DND-41 (cell line): ENCODE data around the gene SLCO4A1.

Experiments
- EZH2 ChIP-seq: IDR thresholded peaks from 3 replicates; pipeline ENCODE4 v1.6.1; 2012; ENCODE audit warnings: borderline replicate concordance, low read depth, mild to moderate bottlenecking, moderate library complexity, low read length, inconsistent platforms; ENCODE audit not compliant: severe bottlenecking
- TF ChIP-seq, protein P1 (sequence below): IDR thresholded peaks from 2 replicates; pipeline ENCODE4 v1.5.1; 2012; ENCODE audit warnings: borderline replicate concordance, low read length, moderate library complexity, mild to moderate bottlenecking; ENCODE audit not compliant: poor library complexity, severe bottlenecking; ENCODE audit errors: extremely low read depth

DNA sequence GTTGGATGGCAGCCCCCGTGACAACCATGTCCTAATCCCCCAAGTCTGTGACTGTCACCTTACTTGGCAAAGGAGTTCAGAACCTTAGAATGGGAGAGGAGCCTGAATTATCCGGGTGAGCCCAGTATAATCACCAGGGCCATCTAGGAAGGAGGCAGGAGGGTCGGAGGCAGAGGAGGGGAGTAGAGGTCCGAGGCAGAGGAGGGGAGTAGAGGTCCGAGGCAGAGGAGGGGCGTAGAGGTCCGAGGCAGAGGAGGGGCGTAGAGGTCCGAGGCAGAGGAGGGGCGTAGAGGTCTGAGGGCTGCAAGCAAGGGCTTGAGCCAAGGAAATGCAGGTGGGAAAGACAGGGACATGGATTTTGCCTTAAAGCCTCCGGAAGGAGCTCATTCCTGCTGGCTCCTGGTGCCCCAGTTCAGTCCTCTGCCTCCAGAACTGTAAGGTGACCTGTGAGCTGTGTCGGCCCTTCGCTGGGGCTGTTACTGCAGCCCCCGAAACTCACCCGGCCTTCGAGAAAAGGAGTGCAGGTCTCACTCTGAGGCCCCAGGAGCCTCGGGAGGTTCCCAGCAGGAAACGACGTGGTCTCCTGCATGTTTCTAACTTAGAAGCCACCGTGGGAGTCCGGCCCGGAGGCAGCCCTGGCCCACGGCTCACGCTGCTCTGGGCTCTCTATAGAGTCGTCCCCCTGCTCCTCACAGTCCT, 20.0 kb upstream of the SLCO4A1 start:
- TF ChIP-seq, protein P1, sequence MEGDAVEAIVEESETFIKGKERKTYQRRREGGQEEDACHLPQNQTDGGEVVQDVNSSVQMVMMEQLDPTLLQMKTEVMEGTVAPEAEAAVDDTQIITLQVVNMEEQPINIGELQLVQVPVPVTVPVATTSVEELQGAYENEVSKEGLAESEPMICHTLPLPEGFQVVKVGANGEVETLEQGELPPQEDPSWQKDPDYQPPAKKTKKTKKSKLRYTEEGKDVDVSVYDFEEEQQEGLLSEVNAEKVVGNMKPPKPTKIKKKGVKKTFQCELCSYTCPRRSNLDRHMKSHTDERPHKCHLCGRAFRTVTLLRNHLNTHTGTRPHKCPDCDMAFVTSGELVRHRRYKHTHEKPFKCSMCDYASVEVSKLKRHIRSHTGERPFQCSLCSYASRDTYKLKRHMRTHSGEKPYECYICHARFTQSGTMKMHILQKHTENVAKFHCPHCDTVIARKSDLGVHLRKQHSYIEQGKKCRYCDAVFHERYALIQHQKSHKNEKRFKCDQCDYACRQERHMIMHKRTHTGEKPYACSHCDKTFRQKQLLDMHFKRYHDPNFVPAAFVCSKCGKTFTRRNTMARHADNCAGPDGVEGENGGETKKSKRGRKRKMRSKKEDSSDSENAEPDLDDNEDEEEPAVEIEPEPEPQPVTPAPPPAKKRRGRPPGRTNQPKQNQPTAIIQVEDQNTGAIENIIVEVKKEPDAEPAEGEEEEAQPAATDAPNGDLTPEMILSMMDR, result no peak
- TF ChIP-seq EZH2, result no peak
